GM12872 (cell line): ENCODE measurements around the gene WDR93.
A peak's percentile ranks its signal among the peaks of the same experiment; 100 is the strongest.

Experiments
- TF ChIP-seq, protein P1 (sequence below): IDR thresholded peaks from 3 replicates; pipeline ENCODE4 v1.5.1; 2011; ENCODE audit warnings: low read depth, mild to moderate bottlenecking, low read length, moderate library complexity; ENCODE audit not compliant: insufficient read depth

Gene WDR93

DNA sequence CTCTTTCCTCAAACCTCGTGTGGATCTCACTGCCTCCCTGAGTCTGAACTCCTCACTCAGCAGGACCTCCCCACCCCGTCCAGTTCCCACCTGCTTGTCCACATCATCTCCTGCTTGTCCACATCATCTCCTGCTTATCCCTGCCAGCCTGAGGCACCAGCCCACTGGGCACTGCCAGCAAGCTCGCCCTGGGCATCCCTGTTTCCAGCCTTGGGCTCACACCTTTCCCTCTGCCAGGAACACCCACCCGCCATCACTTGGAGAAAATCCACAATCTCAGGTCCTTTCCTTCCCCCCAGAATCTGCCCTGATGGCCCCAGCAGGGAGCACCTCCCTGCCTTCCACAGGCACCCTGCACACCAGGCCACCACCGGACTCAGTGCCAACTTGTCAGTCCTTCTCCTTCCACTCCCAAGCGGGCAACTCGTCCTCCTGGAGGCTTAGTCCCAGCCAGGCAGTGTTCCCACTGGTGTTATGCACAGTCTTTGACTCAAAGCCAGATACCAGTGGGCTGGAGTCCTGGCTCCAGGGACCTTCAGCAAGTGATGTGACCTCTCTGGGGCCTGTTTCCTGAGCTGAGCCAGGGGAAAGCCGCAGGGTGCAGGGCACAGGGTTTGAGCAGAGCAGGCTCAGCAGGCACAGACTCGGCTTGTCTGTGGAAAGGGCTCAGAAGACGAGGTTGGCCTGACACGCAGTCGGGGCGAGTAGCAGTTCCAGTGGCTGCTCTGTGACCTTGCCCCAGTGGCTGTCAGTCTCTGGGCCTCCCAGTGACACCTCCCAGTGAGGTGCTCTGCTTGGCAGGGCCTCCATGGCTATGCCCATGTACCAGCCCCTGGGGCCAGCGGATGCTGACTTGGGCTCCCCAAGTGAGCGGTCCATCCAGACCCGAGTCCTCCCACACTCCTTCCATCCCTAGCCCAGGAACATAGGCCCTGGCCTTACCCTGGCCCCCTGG lies 76.0 kb downstream of the WDR93 start:
- TF ChIP-seq, protein P1, sequence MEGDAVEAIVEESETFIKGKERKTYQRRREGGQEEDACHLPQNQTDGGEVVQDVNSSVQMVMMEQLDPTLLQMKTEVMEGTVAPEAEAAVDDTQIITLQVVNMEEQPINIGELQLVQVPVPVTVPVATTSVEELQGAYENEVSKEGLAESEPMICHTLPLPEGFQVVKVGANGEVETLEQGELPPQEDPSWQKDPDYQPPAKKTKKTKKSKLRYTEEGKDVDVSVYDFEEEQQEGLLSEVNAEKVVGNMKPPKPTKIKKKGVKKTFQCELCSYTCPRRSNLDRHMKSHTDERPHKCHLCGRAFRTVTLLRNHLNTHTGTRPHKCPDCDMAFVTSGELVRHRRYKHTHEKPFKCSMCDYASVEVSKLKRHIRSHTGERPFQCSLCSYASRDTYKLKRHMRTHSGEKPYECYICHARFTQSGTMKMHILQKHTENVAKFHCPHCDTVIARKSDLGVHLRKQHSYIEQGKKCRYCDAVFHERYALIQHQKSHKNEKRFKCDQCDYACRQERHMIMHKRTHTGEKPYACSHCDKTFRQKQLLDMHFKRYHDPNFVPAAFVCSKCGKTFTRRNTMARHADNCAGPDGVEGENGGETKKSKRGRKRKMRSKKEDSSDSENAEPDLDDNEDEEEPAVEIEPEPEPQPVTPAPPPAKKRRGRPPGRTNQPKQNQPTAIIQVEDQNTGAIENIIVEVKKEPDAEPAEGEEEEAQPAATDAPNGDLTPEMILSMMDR: no peak

- TF ChIP-seq, protein P1: no peak
Measured at GRCh38 chr15:89767411-89767915, 76.9 kb downstream of the WDR93 start.

- TF ChIP-seq, protein P1: no peak
Measured at GRCh38 chr15:89768071-89768500, 77.5 kb downstream of the WDR93 start.

DNA sequence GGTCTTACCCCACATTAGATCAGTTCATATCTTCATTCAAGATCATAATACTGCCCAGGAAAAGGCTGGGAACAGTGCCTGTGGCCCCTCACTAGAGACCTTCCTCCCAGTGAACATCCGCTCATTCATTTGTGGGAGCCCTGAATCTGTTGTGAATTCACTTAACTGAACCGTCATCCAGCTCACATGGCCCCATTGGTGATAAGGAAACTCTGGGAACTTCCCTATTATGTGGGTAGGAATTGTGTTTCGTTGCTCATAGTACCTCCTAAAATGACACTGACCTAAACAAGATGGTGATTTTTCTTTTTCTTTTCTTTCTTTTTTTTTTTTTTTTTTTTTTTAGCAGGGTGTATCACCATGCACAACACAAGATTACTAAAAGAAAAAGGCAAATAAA lies 78.8 kb downstream of the WDR93 start:
- TF ChIP-seq, protein P1: no peak

DNA sequence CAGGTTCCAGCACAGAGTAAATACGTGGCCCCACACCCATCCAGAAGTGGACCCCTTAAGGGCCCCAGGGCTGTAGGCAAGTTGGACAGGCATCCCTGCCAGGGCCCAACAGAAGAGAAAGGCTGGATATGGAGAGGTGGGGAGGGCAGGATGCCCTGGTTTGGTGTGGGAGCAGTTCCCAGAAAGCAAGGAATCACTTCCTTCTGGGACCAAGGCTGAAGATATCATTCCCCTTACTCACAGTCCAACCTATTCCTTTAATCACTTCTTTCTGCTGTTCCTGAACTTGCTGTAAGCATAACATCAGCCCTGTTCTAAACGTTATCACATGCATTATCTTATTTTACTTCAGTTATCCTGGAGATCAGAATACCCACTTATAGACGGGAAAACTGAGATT lies 79.4 kb downstream of the WDR93 start:
- TF ChIP-seq, protein P1: no peak

- TF ChIP-seq, protein P1: peak; percentile 38; the same call in 2 of the 3 replicates
Measured at GRCh38 chr15:89772932-89773583, 82.4 kb downstream of the WDR93 start.

DNA sequence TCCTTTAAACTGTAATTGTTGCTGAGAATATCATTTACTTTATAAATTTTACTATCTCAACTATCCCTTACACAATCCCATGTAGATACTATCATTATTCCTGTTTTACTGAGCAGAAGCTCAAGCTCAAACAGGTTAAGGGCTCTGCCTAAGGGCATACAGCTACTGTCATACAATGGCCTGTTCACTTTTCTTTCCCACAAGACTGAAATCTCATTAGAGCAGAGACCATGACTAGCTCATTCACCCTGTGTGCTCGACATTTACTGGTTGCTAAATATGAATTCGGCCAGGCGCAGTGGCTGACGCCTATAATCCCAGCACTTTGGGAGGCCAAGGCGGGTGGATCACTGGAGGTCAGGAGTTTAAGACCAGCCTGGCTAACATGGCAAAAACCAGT lies 83.9 kb downstream of the WDR93 start:
- TF ChIP-seq, protein P1: no peak
